Right lobe of liver (tissue), 4 donors: ENCODE measurements around the gene ALCAM.

Experiments
- POLR2A ChIP-seq: fragments of 450-650 bp; IDR thresholded peaks from one replicate; pipeline ENCODE4 v1.6.1; 2017; ENCODE audit warnings: antibody characterized with exemption, mild to moderate bottlenecking
- TF ChIP-seq, protein P1 (sequence below), 4 donors: fragments of 200-600 bp in 3 of 4; fragments of 450-650 bp in 1 of 4; IDR thresholded peaks; one replicate each; pipeline versions ENCODE4 v1.5.1 to v1.8.0; 2016 to 2022; ENCODE audit warnings: antibody characterized with exemption in 4 of 4, mild to moderate bottlenecking in 2 of 4
- donor health status: DM: no; HTN: no; CAD: no.
- donor health status: DM: no; HTN: no; CAD: no.
- donor health status: DM: no; HTN: yes; CAD: no.

DNA sequence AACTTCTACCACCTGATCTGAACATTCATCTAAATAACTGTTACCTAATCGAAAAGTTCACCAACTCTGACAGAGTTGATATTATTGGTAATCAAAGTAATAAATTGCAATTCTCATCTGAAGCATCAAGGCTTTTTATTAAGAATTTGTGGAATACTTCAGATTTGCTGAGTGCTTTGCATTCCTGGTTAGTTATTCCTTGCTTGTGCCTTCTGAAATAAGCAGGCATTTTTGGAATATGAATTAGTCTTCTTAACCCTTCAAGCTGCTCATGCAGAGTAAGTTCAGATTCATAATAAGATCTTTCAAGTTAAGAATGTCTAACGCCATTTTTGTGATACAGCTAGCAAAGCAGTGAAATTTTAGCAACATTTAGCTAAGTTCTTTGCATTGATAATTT, 188.5 kb downstream of the ALCAM start:
- TF ChIP-seq, protein P1, sequence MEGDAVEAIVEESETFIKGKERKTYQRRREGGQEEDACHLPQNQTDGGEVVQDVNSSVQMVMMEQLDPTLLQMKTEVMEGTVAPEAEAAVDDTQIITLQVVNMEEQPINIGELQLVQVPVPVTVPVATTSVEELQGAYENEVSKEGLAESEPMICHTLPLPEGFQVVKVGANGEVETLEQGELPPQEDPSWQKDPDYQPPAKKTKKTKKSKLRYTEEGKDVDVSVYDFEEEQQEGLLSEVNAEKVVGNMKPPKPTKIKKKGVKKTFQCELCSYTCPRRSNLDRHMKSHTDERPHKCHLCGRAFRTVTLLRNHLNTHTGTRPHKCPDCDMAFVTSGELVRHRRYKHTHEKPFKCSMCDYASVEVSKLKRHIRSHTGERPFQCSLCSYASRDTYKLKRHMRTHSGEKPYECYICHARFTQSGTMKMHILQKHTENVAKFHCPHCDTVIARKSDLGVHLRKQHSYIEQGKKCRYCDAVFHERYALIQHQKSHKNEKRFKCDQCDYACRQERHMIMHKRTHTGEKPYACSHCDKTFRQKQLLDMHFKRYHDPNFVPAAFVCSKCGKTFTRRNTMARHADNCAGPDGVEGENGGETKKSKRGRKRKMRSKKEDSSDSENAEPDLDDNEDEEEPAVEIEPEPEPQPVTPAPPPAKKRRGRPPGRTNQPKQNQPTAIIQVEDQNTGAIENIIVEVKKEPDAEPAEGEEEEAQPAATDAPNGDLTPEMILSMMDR (IDR thresholded peaks at IDR 0.05) = no peak
- no peak for TF ChIP-seq POLR2A
